GM23338 (cell line): ENCODE measurements around the gene UNC5A. TPM values are rescaled to one million over a fixed set of nuclear protein-coding genes. Genes with fewer than 3 reads are reported as not detected.

ENCODE experiments used
- ATAC-seq: fragments of 200-7000 bp; cut with Tn5 transposase; 3 replicates; pipeline ENCODE4 v1.9.1; 2020
- DNase-seq: peaks from one replicate; pipeline ENCODE4 v3.0.0-alpha.2; 2015; ENCODE audit warnings: low spot score
- H2AFZ ChIP-seq: fragments of 200-600 bp; sonication (generic); 2 replicates; pipeline ENCODE4 v1.8.0; 2016; ENCODE audit warnings: antibody characterized with exemption, mild to moderate bottlenecking, moderate library complexity
- H3F3A ChIP-seq: fragments of 200-600 bp; sonication (generic); replicated peaks from 2 replicates; pipeline ENCODE4 v1.8.0; 2017; ENCODE audit warnings: antibody characterized with exemption, mixed run types, low read depth
- H3K27ac ChIP-seq: fragments of 200-600 bp; sonication (generic); 2 replicates; pipeline ENCODE4 v1.6.1; 2016; ENCODE audit warnings: low read depth
- H3K27me3 ChIP-seq: fragments of 200-600 bp; sonication (generic); 2 replicates; pipeline ENCODE4 v1.8.0; 2016; ENCODE audit warnings: mild to moderate bottlenecking, mixed run types, moderate library complexity; ENCODE audit not compliant: insufficient read depth
- H3K36me3 ChIP-seq: fragments of 200-600 bp; sonication (generic); 2 replicates; pipeline ENCODE4 v1.8.0; 2016; ENCODE audit warnings: mild to moderate bottlenecking; ENCODE audit not compliant: insufficient read depth
- H3K4me1 ChIP-seq: fragments of 200-600 bp; sonication (generic); 2 replicates; pipeline ENCODE4 v1.8.0; 2016; ENCODE audit warnings: mild to moderate bottlenecking, moderate library complexity; ENCODE audit not compliant: insufficient read depth
- H3K4me2 ChIP-seq: fragments of 200-600 bp; sonication (generic); 2 replicates; pipeline ENCODE4 v1.7.1; 2017; ENCODE audit warnings: mixed run types
- H3K4me3 ChIP-seq: fragments of 200-600 bp; sonication (generic); 2 replicates; pipeline ENCODE4 v1.6.1; 2016; ENCODE audit warnings: mixed run types
- H3K79me2 ChIP-seq: fragments of 200-600 bp; sonication (generic); replicated peaks from 2 replicates; pipeline ENCODE4 v1.8.0; 2017; ENCODE audit warnings: mild to moderate bottlenecking; ENCODE audit not compliant: insufficient read depth
- H3K9me2 ChIP-seq: fragments of 200-600 bp; sonication (generic); 2 replicates; pipeline ENCODE4 v1.8.0; 2017; ENCODE audit not compliant: insufficient read depth
- H4K20me1 ChIP-seq: fragments of 200-600 bp; sonication (generic); replicated peaks from 2 replicates; pipeline ENCODE4 v1.8.0; 2017; ENCODE audit warnings: mild to moderate bottlenecking; ENCODE audit not compliant: insufficient read depth
- H3K27ac Mint-ChIP-seq: 2 replicates; pipeline ENCODE4 v1.8.0; 2020; ENCODE audit warnings: inconsistent platforms, mild to moderate bottlenecking, moderate library complexity, mixed read lengths
- H3K27me3 Mint-ChIP-seq: 3 replicates; pipeline ENCODE4 v1.8.0; 2022; ENCODE audit warnings: low read depth, mild to moderate bottlenecking, moderate library complexity, mixed read lengths, inconsistent platforms; ENCODE audit not compliant: insufficient read depth, poor library complexity
- H3K36me3 Mint-ChIP-seq: 3 replicates; pipeline ENCODE4 v1.8.0; 2021; ENCODE audit warnings: low read depth, mild to moderate bottlenecking, inconsistent platforms, moderate library complexity, mixed read lengths
- H3K4me1 Mint-ChIP-seq: 3 replicates; pipeline ENCODE4 v1.8.0; 2020; ENCODE audit warnings: mild to moderate bottlenecking, inconsistent platforms, mixed read lengths
- H3K4me3 Mint-ChIP-seq: 3 replicates; pipeline ENCODE4 v1.8.0; 2021; ENCODE audit warnings: moderate library complexity, mild to moderate bottlenecking, inconsistent platforms, mixed read lengths
- H3K9me3 Mint-ChIP-seq: 3 replicates; pipeline ENCODE4 v1.8.0; 2020; ENCODE audit warnings: moderate library complexity, mild to moderate bottlenecking, inconsistent platforms, mixed read lengths
- CREB1 ChIP-seq: fragments of 250-450 bp; sonication (Bioruptor Pico); IDR thresholded peaks from 2 replicates; pipeline ENCODE4 v1.5.0; 2020; ENCODE audit warnings: low read depth, mild to moderate bottlenecking, moderate library complexity
- CTCF ChIP-seq, 2 experiments: fragments of 200-600 bp in 1 of 2; sonication (generic) in 1 of 2; conservative IDR thresholded peaks; 2 replicates each; pipeline versions ENCODE4 v1.5.1 to v1.6.1; 2016 to 2017; ENCODE audit warnings: antibody characterized with exemption in 2 of 2, low read depth in 2 of 2, mild to moderate bottlenecking in 2 of 2, moderate library complexity in 1 of 2
- ETS1 ChIP-seq: IDR thresholded peaks from 2 replicates; pipeline ENCODE4 v1.6.1; 2016; ENCODE audit warnings: antibody characterized with exemption
- EZH2 ChIP-seq: fragments of 200-600 bp; sonication (generic); IDR thresholded peaks from one replicate; pipeline ENCODE4 v1.8.0; 2017; ENCODE audit warnings: antibody characterized with exemption, mild to moderate bottlenecking, low read depth; ENCODE audit not compliant: unreplicated experiment
- EZH2phosphoT487 ChIP-seq: fragments of 200-600 bp; sonication (generic); IDR thresholded peaks from one replicate; pipeline ENCODE4 v1.8.1; 2018; ENCODE audit warnings: antibody characterized with exemption; ENCODE audit not compliant: unreplicated experiment
- JUNB ChIP-seq: IDR thresholded peaks from one replicate; pipeline ENCODE4 v1.6.1; 2016; ENCODE audit warnings: antibody characterized with exemption; ENCODE audit not compliant: unreplicated experiment
- NANOG ChIP-seq: IDR thresholded peaks from 2 replicates; pipeline ENCODE4 v1.6.1; 2016; ENCODE audit warnings: antibody characterized with exemption, borderline replicate concordance
- ZNF114 ChIP-seq: fragments of 250-450 bp; sonication (Bioruptor Pico); IDR thresholded peaks from 2 replicates; pipeline ENCODE4 v1.5.0; 2020; ENCODE audit warnings: mild to moderate bottlenecking, moderate library complexity
- ZNF331 ChIP-seq: fragments of 250-450 bp; sonication (Bioruptor Pico); IDR thresholded peaks from 2 replicates; pipeline ENCODE4 v1.5.0; 2020; ENCODE audit warnings: low read depth, mild to moderate bottlenecking, moderate library complexity
- ZNF462 ChIP-seq: fragments of 250-450 bp; sonication (Bioruptor Pico); IDR thresholded peaks from 2 replicates; pipeline ENCODE4 v1.5.0; 2020; ENCODE audit warnings: mild to moderate bottlenecking, moderate library complexity
- polyA plus RNA-seq: library from polyadenylated mRNA; unstranded; fragments of >200 nt; fragmentation: Nextera tagmentation; extraction: Ambion mirVana; gene quantifications from 2 replicates; pipeline ENCODE4 v1.2.1, GENCODE V29; 2016
- total RNA-seq: library from RNA; depleted of rRNA; stranded (reverse); fragments of >200 nt; shearing (Covaris generic); gene quantifications from 2 replicates; pipeline ENCODE4 v1.2.3, GENCODE V29; 2014

Gene UNC5A
- total and polyA plus RNA-seq, 2 experiments from 2014 or later: 0.92 to 3.9 TPM

- Mint-ChIP-seq H3K27me3 (peaks cover 8% of the 10 kb centered on the region), H3K4me3 (no peak overlapping the region)
- H3K79me2 ChIP-seq: no peaks in the 10 kb centered on the region
These were observed 20.1 kb downstream of the UNC5A start for GRCh38 chr5:176830422-176830994.

GRCh38 chr5:176830995-176831423 lies 20.6 kb downstream of the UNC5A start:
- Mint-ChIP-seq H3K36me3 (no peaks in the 10 kb centered on the region), H3K27me3 (peaks cover 8% of the 10 kb centered on the region), H3K9me3 (no peaks in the 10 kb centered on the region), H3K4me1 (peaks cover 1% of the 10 kb centered on the region; the same call in 1 of the 3 replicates), H3K4me3 (no peak overlapping the region), H3K27ac (no peak overlapping the region)
- Histone ChIP-seq H3K4me2 (no peak overlapping the region), H2AFZ (no peak overlapping the region), H4K20me1 (no peaks in the 10 kb centered on the region; the same call in 1 of the 2 replicates), H3K79me2 (no peaks in the 10 kb centered on the region), H3K27ac (no peak overlapping the region), H3K36me3 (no peaks in the 10 kb centered on the region), H3K27me3 (no peaks in the 10 kb centered on the region), H3F3A (no peaks in the 10 kb centered on the region), H3K4me1 (no peaks in the 10 kb centered on the region), H3K4me3 (no peak overlapping the region), H3K9me2 (no peaks in the 10 kb centered on the region)
- ATAC-seq (no peak), DNase-seq (no peak)
- no peak for TF ChIP-seq ZNF114 (CRISPR knock-in tag)
- no peak for TF ChIP-seq ZNF462 (CRISPR knock-in tag)

More at GRCh38 chr5:176830422-176830994, 20.1 kb downstream of the UNC5A start:
- no peak overlapping the region for H3K4me3 ChIP-seq
- no peaks in the 10 kb centered on the region for H3K27me3 ChIP-seq
- H3K36me3 ChIP-seq: no peaks in the 10 kb centered on the region
- H2AFZ ChIP-seq: no peak overlapping the region
- H3K27ac ChIP-seq: no peak overlapping the region
- Mint-ChIP-seq H3K9me3 (no peaks in the 10 kb centered on the region), H3K4me1 (no peaks in the 10 kb centered on the region; the same call in 2 of the 3 replicates), H3K27ac (no peak overlapping the region), H3K36me3 (no peaks in the 10 kb centered on the region)
- H3K4me2 ChIP-seq: no peak overlapping the region
- TF ChIP-seq ZNF331 (CRISPR knock-in tag) (no peak), NANOG (no peak), EZH2 (no peak), CTCF (conservative IDR thresholded peaks at IDR 0.05; ENCODE audit: low read depth in 2 of 2) (no peak), EZH2phosphoT487 (no peak), CREB1 (CRISPR knock-in tag) (no peak), ZNF114 (CRISPR knock-in tag) (no peak), ETS1 (no peak), JUNB (no peak)
- no peaks in the 10 kb centered on the region for H3F3A ChIP-seq
- H3K9me2 ChIP-seq: no peaks in the 10 kb centered on the region
- DNase-seq (no peak), ATAC-seq (no peak)
- H4K20me1 ChIP-seq: no peaks in the 10 kb centered on the region; the same call in 1 of the 2 replicates
- no peaks in the 10 kb centered on the region for H3K4me1 ChIP-seq
